Loucy (cell line): ENCODE measurements around the gene ATP5PD.

Source experiments
- EZH2phosphoT487 ChIP-seq: fragments of 200-600 bp; IDR thresholded peaks from 2 replicates; pipeline ENCODE4 v1.6.1; 2018; ENCODE audit warnings: antibody characterized with exemption, mild to moderate bottlenecking, moderate library complexity, borderline replicate concordance
- TF ChIP-seq, protein P1 (sequence below): fragments of 200-600 bp; sonication (generic); conservative IDR thresholded peaks from 2 replicates; pipeline ENCODE4 v1.5.1; 2014; ENCODE audit warnings: mild to moderate bottlenecking, antibody characterized with exemption, low read length

DNA sequence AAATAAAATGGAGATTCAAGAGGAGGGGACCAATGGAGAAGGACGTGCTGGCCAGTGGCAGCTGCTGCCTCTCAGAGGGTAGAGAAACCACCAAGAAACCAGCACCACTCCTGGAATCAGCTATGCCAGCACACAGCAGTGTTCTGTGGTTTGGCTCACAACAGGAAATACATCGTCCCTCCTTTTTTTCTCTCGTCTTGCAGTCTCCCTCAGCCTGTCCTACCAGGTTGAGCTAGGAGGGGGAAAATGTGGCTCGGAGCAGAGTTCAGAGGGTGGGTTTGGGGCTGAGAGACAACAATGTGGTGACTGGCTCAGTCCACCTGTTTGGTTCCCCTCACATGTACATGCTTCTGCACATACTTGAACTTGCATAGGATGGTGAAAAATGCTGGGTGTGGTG is 21.1 kb upstream of the ATP5PD start:
- TF ChIP-seq, protein P1, sequence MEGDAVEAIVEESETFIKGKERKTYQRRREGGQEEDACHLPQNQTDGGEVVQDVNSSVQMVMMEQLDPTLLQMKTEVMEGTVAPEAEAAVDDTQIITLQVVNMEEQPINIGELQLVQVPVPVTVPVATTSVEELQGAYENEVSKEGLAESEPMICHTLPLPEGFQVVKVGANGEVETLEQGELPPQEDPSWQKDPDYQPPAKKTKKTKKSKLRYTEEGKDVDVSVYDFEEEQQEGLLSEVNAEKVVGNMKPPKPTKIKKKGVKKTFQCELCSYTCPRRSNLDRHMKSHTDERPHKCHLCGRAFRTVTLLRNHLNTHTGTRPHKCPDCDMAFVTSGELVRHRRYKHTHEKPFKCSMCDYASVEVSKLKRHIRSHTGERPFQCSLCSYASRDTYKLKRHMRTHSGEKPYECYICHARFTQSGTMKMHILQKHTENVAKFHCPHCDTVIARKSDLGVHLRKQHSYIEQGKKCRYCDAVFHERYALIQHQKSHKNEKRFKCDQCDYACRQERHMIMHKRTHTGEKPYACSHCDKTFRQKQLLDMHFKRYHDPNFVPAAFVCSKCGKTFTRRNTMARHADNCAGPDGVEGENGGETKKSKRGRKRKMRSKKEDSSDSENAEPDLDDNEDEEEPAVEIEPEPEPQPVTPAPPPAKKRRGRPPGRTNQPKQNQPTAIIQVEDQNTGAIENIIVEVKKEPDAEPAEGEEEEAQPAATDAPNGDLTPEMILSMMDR: no peak
- no peak for TF ChIP-seq EZH2phosphoT487
